Stimulated activated CD8-positive, alpha-beta memory T cell treated with anti-CD3 and anti-CD28 coated beads, Interleukin-15, amount 100 ng/mL, for 4 hours (primary cell): Measurements from ENCODE around the gene LY86.
"Not testable (repeated sequence)": the region's sequence is repeated elsewhere in the genome, so short reads cannot be mapped to it uniquely, and the experiment has no call there.

Experiments
- DNase-seq, 2 donors: peaks; one replicate each; pipeline ENCODE4 v3.0.0-alpha.2; 2020; ENCODE audit warnings: low read depth in 2 of 2

The LY86 gene

GRCh38 chr6:6596529-6597328, 8.2 kb downstream of the LY86 start:
- DNase-seq: no peak

- DNase-seq: no peak
Measured at GRCh38 chr6:6597682-6598081, 9.2 kb downstream of the LY86 start.

GRCh38 chr6:6599468-6599873, 11.0 kb downstream of the LY86 start:
- DNase-seq: no peak

DNA sequence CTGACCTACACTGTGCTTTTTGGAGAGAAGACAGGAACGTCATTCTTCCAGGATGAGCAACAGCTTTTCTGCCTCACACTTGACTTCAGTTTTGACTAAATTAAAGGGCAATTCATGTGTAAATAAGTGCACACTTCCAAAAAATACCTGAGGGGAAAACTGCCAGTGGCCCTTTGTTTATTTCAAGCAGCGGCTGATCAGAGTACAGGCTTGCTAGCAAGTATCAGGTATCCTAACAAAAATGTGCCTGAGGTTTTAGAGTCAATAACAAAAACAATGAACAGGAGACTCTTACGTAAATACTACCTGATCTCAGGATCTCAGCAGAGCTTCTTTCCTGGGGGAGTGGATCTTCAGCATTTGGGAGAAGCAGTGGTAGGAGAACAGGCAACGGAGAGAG, 12.4 kb downstream of the LY86 start:
- DNase-seq: no peak

DNA sequence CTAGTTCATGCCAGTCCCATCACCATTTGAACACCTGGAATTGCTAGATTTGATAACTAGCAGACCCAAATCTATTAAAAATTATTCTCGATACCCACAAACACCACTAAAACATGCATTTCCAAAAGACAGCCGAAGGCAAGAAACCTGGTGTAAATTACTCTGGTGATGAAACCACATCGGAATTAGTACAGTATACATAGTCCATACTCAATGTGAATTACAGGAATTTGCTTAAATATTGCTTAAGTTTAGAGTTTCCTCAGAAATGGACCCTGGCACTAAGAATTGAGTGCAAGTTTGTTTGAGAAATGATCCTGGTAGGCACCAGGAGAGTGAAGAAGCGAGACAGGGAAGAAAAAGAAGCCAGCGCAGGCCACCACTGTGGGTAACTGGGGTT, 13.7 kb downstream of the LY86 start:
- no peak for DNase-seq

DNA sequence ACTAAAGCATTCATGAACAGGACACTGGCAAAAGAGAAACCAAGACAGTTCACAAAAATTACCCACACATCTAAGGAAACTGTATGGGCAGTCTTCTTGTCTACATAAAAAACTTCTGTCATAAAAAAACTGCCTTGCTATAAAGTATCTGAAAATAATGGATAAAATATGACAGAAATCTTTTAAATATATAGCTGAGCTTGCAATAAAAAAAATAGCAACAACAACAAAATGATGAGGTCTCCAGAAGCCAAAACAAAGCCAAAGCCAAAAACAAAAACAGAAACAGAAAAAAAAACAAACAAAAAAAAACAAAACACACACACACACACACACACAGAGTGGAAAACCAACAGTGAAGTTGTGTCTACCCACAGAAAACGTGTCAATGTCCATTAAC, 14.8 kb downstream of the LY86 start:
- DNase-seq: no peak

GRCh38 chr6:6604015-6604414, 15.5 kb downstream of the LY86 start:
- DNase-seq: no peak

- no peak for DNase-seq
Measured at GRCh38 chr6:6604566-6604965, 16.0 kb downstream of the LY86 start.

- no peak for DNase-seq
Measured at GRCh38 chr6:6605873-6606272, 17.4 kb downstream of the LY86 start.

DNA sequence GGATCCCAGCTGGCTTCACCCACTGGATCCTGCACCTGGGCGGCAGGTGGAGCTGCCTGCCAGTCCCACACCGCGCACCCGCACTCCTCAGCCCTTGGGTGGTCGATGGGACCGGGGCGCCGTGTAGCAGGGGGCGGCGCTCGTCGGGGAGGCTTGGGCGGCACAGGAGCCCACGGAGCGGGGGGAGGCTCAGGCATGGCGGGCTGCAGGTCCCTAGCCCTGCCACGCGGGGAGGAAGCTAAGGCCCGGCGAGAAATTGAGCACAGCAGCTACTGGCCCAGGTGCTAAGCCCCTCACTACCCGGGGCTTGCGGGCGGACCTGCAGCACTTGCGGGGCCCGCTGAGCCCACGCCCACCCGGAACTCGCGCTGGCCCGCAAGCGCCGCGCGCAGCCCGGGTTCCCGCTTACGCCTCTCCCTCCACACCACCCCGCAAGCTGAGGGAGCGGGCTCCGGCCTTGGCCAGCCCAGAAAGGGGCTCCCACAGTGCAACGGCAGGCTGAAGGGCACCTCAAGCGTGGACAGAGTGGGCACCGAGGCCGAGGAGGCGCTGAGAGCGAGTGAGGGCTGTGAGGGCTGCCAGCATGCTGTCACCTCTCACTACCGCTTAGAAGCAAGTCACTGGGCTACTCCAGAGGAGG, 18.0 kb downstream of the LY86 start:
- DNase-seq: not testable (repeated sequence)

- DNase-seq: no peak
Measured at GRCh38 chr6:6609450-6609849, 20.9 kb downstream of the LY86 start.

- DNase-seq: peak in 1 of 2 donors; percentile 39
Measured at GRCh38 chr6:6610031-6610591, 21.6 kb downstream of the LY86 start.

DNA sequence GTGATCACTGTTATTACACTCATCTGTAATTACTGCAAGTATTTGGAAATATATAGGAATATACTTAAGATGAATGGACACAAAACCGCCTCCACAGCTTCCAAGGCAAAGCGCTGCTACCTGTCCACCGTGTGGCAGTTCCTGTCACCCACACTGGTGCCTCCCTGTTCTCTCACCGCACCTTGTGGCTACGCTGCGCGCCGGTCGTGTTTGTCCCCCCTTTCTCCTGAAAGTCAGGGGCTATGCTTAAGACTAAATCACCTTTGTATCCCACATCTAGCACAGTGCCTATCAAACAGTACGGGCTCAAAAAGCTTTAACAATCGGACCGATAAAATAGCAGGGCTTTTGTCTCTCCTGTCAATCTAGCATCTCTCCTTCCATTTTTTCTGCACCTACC, 23.0 kb downstream of the LY86 start:
- DNase-seq: no peak

DNA sequence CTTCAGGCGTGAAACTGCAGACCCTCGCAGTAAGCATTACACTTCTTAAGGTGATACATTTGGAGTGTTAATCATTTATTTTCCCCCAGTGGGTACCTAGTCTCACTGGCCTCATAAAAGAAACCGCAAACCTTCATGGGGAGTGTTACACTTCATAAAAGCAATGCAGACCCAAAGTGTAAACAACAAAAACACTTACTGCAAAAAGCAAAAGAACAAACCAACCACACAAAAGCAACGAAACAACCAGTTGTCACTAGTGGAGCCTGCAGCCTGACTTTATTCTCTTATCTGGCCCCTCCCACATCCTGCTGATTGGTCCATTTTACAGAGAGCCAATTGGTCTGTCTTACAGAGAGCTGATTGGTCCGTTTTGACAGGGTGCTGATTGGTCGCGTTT, 23.8 kb downstream of the LY86 start:
- DNase-seq: no peak

GRCh38 chr6:6613103-6613718, 24.7 kb downstream of the LY86 start:
- not testable (repeated sequence) for DNase-seq

DNA sequence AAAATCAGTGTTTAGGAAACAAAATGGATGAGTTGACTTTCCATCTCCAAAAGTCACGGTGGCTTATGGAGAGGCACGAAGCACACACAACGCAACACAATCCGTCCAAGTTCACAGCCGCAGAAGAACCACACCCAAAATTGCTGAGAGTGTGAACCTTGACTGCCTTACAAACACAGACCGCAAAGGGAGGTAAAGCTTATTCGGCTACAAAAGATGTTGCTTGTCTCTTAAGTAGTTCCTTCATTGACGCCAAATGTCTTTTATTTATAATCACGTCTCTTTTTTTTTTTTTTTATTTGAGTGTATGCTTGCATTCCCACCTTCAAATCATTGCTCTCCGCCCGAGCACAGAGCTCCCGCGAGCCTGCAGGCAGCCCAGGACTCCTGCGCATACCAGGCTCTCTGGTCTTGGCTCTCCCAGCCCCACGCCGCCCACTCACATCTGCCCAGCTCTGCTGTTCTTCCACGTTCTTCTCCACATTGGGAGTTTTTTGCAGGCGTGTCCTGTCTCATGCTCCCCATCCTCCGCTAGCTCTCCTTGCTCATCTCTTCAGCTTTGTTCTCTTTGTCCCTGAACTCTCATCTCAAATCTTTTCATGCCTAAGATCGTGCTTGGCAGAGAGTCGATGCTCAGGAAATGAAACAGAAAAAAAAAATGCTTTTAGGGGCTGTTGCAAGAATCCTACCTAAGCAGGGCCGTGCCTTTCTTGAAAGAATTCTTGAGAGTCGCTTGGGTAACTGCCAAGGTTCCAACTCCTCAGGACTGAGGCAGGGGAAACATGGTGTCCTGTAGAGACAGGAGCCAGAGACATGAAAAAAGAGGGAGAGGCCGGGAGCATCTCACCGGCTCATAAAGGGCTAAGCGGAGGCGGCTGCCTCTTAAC, 25.8 kb downstream of the LY86 start:
- DNase-seq: no peak

DNA sequence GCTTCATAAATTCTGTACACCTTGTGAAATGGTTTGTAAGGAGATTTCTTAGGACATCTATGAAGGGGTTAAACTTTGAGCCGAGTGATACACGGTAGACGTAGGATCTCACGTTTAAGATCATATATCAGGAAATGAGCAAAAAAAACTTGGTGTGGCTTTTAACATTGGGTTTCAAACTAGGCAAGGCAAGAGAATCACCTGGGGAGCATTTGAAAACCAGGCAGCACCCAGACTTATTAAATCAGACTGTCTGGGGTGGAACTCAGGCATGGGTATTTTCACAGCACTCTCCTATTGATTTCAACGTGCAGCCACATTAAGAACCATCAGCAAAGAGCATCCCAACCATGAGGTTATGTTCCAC, 26.4 kb downstream of the LY86 start:
- DNase-seq: no peak

DNA sequence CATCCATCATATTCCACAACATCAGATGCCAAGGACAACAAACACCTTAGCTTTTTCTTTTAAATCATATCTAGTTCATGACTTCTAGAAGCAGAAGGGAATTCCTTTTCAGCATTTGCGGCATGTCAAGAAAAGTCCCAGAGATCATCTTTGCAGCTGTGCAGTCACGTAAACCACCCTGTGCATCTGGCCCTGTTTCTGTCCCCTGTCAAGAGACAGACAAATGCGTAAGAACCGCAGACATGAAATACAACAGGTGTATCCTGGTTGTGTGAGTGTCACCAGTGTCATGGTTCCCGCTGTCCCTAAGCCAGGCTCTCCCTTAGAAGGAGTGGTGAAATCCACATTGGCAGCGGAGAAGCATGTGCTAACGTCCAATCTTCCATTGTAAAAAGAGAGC, 28.1 kb downstream of the LY86 start:
- DNase-seq: no peak

DNA sequence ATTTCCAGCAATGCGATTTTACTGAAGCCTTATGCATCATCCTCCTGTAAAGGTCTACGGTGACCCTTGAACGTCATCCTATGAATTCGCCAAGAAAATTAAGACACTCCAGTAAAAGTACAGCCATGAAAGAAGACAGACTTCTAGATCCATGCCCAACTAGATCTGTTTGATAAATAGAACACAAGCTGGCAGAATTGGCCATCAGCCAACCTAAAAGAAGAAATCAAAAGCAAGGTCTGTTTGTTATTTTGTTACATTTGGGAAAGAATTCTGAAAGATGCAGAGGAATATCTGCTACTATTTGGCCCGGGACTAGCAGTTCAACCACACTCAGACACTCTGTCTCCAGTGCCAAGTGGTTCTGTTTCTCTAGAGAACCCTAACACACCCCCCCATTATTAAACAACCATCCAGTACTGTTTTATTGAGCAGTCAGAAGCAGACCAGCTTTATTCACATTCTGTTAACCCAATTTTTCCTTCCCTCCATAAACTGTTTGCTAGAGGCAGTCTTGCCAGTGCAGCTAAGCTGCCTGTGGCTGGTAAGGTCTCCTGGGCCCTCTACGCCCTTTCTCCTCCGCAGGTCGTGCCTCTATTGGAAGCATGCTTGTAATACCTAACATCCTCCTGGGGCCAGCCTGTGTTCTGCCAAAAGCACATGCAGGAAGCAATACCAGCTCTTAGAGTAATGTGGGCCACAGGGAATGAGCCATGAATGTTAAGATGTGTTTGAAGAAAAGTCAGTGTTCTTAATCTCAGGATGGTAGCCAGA, 30.7 kb downstream of the LY86 start:
- no peak for DNase-seq

DNA sequence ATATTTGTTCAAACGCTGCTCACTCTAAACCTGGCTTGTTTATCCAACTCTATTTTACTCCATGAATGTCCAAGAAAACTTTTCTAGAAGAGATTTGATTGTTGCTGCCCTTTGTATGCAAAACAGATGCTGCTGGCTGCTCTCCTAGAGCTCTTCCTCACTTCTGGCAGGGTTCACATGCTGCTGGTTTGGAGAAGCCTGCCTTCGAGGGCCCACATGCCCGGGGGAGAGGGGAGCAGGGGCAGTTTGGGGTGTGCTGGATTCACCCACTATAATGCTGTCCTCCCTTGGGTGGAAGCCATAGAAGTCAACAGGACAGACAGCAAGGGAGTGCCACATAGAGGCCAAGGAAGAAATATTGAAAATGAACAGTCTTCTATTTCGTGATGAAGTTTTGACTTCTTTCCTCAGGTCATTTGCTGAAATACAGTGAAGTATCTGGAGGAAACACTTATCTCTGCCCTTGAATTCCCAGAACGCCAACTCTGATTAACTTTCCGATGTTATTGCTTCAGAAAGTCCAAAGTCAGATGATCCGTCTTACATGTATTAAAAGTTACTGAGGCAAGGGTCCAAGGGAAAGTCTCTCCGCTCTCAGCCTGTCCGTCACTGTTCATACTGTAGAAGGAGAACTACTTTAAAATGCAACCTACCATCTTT, 32.4 kb downstream of the LY86 start:
- no peak for DNase-seq

DNA sequence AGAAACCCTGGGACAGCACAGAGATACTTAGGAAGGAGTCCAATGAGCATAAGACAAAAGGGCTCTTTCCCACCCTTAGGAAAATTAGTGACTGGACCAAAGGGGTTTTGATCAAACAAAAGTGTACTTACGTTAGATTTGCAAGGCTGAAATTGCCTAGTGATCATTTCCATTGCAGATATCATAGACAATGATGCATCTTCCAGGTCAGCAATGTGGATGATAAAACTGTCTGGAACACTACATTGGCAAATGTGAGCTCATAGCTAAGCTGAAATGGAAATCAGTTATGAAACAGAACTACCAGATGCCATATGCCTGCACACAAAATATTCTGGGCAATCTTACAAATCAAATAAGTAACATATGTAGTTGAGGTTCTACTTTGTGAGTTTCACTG, 34.0 kb downstream of the LY86 start:
- no peak for DNase-seq
